Stromal cell of bone marrow (primary cell): Measurements from ENCODE around the gene ZNF791.
"Not testable (repeated sequence)": the region's sequence is repeated elsewhere in the genome, so short reads cannot be mapped to it uniquely, and the experiment has no call there.

Experiments used
- DNase-seq: peaks from one replicate; pipeline ENCODE4 v3.0.0-alpha.2; 2012; ENCODE audit warnings: low read depth

Gene ZNF791

DNA sequence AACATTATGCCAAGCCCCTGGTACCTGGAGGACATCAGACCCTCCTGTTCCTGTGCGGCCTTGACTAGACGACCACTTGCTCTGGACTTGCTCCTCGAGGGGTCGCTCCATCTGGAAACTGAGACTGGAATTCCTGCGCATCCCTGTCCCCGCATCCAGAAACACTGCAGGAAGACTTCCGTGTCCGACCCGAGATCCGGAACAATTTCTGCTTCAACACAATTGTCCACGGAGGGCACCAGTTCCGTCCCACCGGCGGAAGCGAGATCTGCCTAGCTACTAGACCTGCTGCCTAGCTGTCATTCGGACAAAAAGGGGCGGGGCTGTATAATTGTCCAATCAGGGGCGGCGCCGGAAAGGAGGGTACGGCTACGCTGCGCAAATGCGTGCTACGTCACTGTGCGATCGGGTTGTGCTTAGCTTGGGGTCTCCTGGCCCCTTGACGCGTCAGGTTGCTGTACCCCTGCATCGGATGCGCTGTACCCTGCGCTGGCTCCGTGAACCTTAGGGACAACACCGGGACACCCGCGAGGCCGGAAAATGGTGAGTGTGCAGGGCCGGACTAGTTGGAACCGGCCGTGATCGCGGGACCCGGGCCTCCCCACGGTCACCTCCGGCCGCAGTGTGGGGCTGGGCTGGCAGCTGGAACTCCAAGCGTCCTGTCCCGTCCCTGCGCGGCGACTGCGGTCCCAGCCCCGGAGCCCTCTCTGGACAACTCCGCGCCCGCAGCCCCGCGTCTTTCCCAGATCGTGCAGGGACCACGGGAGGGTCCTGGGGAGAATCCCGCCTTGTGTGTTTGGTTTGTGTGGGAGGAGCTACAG lies at the start of gene ZNF791, which contains the start of gene ZNF490:
Gene ZNF791 (plus strand): TSS at position 381 of the 821 bp plus-strand sequence. CDS start 160 bp downstream, at position 541.
Gene ZNF490 (minus strand): TSS at position 274 of the 821 bp plus-strand sequence. CDS start 133 bp downstream, at position 141.
- peak; percentile 97 for DNase-seq

- peak; percentile 76 for DNase-seq
Observed at GRCh38 chr19:12564016-12564664, 46.6 kb upstream of the ZNF791 start.

DNA sequence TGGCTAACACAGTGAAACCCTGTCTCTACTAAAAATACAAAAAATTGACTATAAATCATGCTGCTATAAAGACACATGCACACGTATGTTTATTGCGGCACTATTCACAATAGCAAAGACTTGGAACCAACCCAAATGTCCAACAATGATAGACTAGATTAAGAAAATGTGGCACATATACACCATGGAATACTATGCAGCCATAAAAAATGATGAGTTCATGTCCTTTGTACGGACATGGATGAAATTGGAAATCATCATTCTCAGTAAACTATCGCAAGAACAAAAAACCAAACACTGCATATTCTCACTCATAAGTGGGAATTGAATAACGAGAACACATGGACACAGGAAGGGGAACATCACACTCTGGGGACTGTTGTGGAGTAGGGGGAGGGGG lies 44.3 kb upstream of the ZNF791 start:
- not testable (repeated sequence) for DNase-seq

- DNase-seq: no peak
Observed at GRCh38 chr19:12567951-12568350, 42.8 kb upstream of the ZNF791 start.

- DNase-seq: no peak
Observed at GRCh38 chr19:12574036-12574435, 36.7 kb upstream of the ZNF791 start.

DNA sequence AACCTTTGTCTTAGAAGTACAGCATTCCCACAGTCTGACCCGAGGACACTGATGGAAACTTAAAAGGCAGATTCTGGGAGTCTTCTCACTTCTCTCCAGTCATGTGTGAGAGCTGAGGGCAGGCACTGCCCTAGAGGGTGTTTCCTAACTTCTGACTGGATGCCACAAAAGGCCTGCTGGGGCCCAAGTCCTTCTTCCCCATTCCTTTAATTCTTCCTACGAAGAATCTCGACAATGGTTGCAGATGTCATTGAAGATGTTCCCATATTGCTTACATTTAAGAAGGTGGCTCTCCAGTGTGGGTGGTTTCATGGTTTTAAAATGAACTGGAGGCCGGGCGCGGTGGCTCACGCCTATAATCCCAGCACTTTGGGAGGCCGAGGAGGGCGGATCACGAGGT lies 32.1 kb upstream of the ZNF791 start:
- DNase-seq: no peak

- no peak for DNase-seq
Observed at GRCh38 chr19:12580180-12580694, 30.5 kb upstream of the ZNF791 start.

DNA sequence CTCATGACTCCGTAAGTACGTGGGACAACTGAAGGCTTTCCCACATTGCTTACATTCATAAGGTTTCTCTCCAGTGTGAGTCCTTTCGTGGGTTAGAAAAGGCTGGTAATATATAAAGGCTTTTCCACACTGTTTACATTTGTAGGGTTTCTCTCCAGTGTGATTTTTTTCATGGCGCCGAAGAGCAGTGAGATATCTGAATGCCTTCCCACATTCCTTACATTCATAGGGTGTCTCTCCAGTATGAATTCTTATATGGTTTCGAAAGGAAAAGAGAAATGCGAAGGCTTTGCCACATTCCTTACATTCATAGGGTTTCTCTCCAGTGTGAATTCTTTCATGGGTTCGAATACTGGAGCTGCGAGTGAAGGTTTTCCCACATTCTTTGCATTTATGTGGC lies 29.6 kb upstream of the ZNF791 start:
- no peak for DNase-seq

GRCh38 chr19:12596485-12596884 lies 14.2 kb upstream of the ZNF791 start:
- no peak for DNase-seq

- DNase-seq: no peak
Observed at GRCh38 chr19:12596927-12597548, 13.7 kb upstream of the ZNF791 start.

GRCh38 chr19:12597594-12597993 lies 13.1 kb upstream of the ZNF791 start:
- DNase-seq: no peak

DNA sequence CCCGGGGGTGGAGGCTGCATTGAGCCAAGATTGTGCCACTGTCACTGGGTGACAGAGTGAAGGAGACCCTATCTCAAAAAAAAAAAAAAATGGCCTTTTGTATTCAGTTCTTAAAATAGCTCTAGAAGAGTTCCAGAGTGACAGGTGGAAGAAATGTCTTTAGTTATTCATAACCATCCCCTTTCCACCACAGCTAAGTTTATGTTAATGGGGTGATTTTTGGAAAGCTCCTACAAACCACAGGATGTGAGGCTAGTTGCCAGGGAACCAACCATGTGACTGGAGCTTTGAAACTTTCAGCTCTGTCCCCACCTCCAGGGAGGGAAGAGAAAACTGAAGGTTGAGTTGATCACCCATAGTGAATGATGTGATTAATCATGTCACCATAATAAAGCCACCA lies 7.0 kb upstream of the ZNF791 start:
- DNase-seq: no peak

GRCh38 chr19:12606796-12607195 lies 3.9 kb upstream of the ZNF791 start:
- no peak for DNase-seq

DNA sequence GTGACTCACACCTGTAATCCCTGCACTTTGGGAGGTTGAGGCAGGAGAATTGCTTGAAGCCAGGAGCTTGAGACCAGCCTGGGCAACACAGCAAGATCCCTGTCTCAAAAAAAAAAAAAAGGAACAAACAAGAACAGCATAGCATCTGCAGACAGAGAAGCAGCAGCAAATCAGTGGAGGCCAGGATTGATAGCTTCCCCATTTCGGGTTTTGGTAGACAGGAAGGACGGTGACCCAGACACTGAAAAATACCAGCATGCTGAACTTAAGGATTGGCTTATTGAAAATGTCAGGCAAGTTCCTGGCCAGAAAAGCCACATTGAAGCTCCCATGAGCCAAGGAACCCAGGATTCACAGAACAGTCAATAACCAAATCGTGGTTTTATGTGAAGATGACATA lies 3.1 kb upstream of the ZNF791 start:
- DNase-seq: no peak

DNA sequence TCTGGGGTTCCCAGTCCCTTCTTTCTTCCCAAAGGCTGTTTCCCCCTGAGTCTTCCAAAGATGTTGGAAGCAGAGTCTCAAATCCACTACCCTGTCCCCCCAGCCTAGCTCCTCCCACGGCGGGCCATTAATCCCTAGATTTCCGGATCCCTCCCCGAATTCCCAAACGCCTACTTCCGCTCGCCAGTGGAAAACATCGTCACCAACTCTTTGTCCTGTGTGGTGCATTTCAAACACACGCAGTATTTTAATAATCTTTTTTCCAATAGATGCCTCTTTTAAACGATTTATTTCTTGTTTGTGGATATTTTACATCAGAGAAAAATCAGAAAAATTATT lies 610 bp downstream of the ZNF791 start:
- DNase-seq: peak; percentile 83

GRCh38 chr19:12617646-12618045 lies 6.9 kb downstream of the ZNF791 start:
- no peak for DNase-seq

GRCh38 chr19:12621253-12622024 lies 10.7 kb downstream of the ZNF791 start:
- DNase-seq: not testable (repeated sequence)

DNA sequence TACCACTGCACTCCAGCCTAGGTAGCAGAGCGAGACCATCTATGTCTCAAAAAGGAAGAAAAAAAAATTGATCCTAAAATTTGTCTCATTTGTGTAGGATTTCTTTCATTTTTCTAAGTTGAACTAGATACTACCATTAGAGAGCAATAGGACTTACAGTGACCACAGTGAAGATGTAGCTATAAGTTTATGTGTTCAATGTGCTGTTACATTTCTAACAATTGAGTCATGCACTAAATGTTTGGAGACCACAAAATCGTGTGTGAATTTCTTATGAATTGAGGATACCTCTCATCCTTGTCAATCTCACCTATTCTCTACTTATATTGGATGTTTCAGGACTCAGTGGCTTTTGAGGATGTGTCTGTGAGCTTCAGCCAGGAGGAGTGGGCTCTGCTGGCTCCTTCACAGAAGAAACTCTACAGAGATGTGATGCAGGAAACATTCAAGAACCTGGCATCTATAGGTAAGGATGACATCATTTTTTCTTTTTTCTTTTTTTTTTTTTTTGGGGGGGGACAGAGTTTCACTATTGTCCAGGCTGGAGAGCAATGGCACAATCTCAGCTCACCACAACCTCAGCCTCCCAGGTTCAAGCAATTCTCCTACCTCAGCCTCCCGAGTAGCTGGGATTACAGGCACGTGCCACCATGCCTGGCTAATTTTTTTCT lies 12.8 kb downstream of the ZNF791 start:
- no peak for DNase-seq

GRCh38 chr19:12626958-12627357 lies 16.2 kb downstream of the ZNF791 start:
- DNase-seq: no peak

DNA sequence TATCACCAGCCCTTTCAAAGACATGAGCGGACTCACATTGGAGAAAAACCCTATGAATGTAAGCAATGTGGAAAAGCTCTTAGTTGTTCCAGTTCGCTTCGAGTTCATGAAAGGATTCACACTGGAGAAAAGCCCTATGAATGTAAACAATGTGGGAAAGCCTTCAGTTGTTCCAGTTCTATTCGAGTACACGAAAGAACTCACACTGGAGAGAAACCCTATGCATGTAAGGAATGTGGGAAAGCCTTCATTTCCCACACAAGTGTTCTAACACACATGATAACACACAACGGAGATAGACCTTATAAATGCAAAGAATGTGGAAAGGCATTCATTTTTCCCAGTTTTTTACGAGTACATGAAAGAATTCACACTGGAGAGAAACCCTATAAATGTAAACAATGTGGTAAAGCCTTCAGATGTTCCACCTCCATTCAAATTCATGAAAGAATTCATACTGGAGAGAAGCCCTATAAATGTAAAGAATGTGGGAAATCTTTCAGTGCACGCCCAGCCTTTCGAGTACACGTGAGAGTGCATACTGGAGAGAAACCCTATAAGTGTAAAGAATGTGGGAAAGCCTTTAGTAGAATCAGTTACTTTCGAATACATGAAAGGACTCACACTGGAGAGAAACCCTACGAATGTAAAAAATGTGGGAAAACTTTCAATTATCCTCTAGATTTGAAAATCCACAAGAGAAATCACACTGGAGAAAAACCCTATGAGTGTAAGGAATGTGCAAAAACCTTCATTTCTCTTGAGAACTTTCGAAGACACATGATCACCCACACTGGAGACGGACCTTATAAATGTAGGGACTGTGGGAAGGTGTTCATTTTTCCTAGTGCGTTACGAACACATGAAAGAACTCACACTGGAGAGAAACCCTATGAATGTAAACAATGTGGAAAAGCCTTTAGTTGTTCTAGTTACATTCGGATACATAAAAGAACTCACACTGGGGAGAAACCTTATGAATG lies 17.6 kb downstream of the ZNF791 start:
- no peak for DNase-seq
